ENCODE results near the gene CARMIL3.

CARMIL3 gene

DNA sequence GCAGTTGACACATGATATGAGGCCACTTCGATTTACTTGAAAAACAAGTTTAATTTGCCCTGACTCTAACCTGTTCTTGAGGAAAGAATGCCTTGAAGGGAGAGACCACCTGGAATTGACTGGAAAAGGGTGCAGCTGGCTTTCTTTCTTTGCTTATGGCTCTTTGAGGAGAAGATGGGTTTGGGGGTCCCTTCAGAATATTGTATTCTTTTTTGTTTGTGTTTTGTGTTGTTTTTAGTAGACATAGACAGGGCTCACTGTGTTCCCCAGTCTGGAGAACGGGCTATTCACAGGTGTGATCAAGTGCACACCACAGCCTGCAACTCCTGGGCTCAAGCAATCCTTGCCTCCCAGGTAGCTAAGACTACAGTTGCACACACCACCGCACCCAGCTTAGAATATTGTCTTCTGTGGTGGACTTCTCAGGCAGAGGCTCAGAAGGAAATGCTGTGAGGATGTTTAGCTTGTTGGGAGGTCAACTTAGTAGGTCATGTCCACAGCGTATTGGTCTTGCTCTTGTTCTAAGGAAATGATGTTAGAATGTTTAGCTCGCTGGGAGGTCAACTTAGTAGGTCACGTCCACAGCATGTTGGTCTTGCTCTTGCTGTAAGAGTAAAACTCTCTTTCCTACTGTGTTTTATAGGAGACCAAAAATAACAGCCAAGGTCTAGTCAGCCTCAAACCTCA lies 64.5 kb downstream of the CARMIL3 start:
- TF ChIP-seq CTCF (IDR thresholded peaks at IDR 0.05; ENCODE audit: insufficient read depth, low read length) (no peak), POLR2AphosphoS5 (IDR thresholded peaks at IDR 0.05; ENCODE audit: low read depth) (no peak), SPI1 (IDR thresholded peaks at IDR 0.05; ENCODE audit: borderline replicate concordance, low read depth) (no peak), GABPA (IDR thresholded peaks at IDR 0.05; ENCODE audit: low read depth) (no peak)
- TF ChIP-seq, protein P1, sequence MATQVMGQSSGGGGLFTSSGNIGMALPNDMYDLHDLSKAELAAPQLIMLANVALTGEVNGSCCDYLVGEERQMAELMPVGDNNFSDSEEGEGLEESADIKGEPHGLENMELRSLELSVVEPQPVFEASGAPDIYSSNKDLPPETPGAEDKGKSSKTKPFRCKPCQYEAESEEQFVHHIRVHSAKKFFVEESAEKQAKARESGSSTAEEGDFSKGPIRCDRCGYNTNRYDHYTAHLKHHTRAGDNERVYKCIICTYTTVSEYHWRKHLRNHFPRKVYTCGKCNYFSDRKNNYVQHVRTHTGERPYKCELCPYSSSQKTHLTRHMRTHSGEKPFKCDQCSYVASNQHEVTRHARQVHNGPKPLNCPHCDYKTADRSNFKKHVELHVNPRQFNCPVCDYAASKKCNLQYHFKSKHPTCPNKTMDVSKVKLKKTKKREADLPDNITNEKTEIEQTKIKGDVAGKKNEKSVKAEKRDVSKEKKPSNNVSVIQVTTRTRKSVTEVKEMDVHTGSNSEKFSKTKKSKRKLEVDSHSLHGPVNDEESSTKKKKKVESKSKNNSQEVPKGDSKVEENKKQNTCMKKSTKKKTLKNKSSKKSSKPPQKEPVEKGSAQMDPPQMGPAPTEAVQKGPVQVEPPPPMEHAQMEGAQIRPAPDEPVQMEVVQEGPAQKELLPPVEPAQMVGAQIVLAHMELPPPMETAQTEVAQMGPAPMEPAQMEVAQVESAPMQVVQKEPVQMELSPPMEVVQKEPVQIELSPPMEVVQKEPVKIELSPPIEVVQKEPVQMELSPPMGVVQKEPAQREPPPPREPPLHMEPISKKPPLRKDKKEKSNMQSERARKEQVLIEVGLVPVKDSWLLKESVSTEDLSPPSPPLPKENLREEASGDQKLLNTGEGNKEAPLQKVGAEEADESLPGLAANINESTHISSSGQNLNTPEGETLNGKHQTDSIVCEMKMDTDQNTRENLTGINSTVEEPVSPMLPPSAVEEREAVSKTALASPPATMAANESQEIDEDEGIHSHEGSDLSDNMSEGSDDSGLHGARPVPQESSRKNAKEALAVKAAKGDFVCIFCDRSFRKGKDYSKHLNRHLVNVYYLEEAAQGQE (IDR thresholded peaks at IDR 0.05; ENCODE audit: insufficient replicate concordance, low read depth) = no peak
- Histone ChIP-seq H3K4me3 (replicated peaks; ENCODE audit: insufficient read depth, low read length) (peak overlapping the region; percentile 88), H3K27ac (replicated peaks) (no peak overlapping the region), H3K27me3 (ENCODE audit: insufficient read depth, poor library complexity, severe bottlenecking) (no peaks in the 10 kb centered on the region)
- DNase-seq (ENCODE audit: low read depth in 1 of 2, low spot score in 1 of 2) = no peak

DNA sequence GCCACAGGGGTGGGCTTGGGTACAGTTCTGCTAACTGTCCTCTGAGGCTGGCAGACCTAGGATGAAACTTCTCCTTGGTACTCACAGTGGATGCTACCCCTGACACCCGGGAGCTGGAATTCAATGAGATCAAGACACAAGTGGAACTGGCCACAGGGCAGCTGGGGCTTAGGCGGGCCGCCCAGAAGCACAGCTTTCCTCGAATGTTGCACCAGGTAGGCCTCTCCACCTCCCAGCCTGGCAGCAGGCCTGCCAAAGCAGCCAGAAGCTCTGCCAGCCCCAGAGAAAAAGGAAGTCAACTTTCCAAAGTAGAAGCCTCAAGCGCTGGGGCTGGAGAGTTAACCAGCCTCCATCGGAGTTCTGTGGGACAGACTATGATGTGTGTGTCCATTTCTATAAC lies 65.4 kb downstream of the CARMIL3 start:
- TF ChIP-seq CTCF (IDR thresholded peaks at IDR 0.05; ENCODE audit: insufficient read depth, low read length) = no peak
- no peak for TF ChIP-seq POLR2AphosphoS5 (IDR thresholded peaks at IDR 0.05; ENCODE audit: low read depth)
- TF ChIP-seq SPI1 (IDR thresholded peaks at IDR 0.05; ENCODE audit: borderline replicate concordance, low read depth) = peak; percentile 50; the same call in 1 of the 2 replicates
- TF ChIP-seq, protein P1 (IDR thresholded peaks at IDR 0.05; ENCODE audit: insufficient replicate concordance, low read depth) = no peak
- peak in 1 of 2 experiments; percentile 9 for DNase-seq (ENCODE audit: low read depth in 1 of 2, low spot score in 1 of 2)

More for the DNA sequence above, 65.4 kb downstream of the CARMIL3 start:
- H3K27me3 ChIP-seq (ENCODE audit: insufficient read depth, poor library complexity, severe bottlenecking) = no peaks in the 10 kb centered on the region
- H3K4me3 ChIP-seq (replicated peaks; ENCODE audit: insufficient read depth, low read length) = no peak overlapping the region
- no peak overlapping the region for H3K27ac ChIP-seq (replicated peaks)
